HG03457 (cell line): ENCODE results near the gene TPM1.

Experiments used
- ATAC-seq: cut with Tn5 transposase; IDR thresholded peaks from one replicate; pipeline ENCODE4 v1.9.1; 2021; ENCODE audit warnings: moderate number of reproducible peaks; ENCODE audit not compliant: unreplicated experiment

TPM1 gene

DNA sequence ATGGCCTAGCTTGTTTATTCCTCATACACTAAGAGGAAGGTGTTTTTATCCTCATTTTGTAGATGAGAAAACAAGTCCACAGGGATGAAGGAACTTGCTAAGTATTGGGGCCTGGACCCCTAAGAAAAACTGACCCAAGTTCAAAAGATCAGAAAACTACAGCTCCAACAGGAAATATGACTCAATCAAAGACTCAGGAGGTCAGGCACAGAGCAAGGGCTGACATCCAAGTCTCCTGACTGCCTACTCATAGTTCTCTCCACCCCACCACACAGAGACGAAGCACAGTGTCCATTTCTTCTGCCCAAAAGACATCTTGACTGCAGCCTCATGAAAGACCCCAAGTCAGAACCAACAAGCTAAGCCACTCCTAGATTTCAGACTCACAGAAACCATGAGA, 26.9 kb upstream of the TPM1 start:
- ATAC-seq, result no peak

DNA sequence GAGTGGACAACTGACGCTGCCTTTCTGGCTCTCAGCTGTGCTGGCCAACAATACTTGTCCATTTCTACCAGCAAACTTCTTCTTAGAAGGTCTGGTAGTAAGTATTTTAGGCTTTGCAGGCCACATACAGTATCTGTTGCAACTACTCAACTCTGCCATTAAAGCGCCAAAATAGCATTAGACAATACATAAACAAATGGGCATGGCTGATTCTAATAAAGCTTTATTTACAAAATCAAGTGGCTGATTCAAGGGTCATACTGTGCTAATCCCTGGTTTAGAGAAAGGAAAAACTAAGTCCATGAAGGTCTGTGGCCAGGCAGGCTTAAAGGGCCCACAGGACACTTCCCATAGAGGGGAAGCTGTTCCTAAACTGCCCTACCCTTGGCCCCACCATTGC, 26.3 kb upstream of the TPM1 start:
- no peak for ATAC-seq

DNA sequence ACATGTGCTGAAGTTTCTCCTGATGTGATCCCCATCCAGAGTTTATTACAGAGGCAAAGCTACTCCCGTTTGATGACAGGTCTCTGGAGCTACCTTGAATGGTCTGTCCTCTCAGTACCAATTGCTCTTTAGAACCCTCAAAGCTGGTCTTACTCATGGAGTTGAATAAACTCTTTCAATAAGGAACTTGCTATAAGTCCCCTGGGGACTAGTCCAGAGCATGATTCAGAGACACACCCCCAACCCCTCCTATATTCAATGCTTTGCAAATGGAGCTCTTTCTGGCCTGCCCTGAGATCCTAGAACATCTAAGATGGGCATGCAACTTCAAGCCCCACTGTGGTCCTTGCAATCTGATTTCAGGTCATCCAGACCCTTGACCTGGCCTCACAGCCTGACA, 23.9 kb upstream of the TPM1 start:
- ATAC-seq, result no peak

DNA sequence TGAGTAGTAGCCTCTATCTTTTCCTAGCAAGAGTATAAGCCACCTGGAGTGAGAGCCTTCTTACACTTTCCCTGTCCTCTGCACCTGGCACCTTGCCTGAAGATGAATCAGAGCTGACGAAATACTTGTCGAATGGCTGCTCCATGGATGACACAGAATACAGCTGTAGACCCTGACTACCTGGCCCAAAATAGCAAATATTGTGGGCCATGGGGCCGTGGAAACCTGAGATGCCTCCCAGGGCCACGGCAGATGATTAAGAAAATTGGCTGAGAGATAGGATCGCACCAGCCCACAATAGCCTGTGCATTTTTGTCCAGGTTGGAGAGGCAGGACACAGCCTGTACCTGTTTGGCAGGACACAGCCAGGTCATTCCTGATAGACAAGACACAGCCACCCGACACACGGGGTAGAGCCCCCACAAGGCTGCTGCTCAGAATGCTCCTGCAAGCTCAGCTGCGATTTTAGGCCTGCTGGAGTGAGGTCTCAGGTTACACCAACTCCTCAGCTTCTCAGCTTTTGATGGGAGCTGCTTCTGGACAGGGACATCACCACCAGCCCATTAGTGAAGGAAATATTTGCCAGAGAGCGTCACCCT, 22.9 kb upstream of the TPM1 start:
- ATAC-seq, result no peak

DNA sequence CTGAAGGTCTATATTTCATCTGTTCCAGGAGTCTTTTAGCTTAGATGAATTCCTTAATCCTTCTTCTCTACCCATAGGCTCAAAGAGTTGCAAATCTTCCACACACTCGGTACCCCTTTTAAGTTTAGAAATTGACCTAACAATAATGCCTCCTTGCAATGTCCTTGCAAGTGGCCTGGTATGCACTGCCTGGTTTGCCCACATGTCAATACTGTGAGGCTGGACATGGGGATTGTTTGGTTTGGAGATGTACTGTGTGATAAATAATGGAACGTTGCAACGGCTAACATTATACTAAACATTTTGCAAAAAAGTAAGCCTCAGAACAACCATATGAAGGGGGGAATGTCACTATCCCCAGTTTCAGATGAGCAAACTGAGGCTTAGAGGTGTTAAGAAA, 22.4 kb upstream of the TPM1 start:
- ATAC-seq, result no peak

DNA sequence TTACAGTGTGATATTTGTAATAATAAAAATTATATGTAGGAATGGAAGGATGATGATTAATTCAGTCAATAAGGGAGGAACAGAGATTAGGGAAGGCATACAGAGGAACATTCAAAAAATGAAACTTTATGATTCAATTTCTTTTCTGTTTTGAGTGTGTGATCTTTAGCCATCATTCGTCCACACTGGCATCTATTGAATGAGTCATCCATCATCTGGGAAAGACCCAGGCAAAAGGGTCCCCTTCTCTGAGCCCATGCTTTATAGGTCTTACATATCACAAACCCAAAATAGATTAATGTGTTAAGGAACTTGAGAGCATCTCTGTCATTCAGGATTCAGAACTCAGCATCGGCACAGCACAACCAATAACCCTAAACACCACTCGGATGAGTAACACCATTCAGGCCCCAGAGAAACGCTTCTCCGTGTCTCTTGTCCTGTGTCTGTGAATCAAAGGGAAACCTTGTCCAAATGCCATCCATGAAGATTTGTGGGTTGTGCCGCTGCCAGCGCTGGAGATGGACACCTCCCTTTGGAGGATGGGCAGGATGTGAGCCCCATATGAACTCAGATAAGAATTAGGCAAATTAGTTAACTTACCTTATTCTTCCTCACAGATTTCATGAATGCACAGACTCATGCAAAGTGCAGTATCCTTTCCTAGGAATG, 21.7 kb upstream of the TPM1 start:
- no peak for ATAC-seq

DNA sequence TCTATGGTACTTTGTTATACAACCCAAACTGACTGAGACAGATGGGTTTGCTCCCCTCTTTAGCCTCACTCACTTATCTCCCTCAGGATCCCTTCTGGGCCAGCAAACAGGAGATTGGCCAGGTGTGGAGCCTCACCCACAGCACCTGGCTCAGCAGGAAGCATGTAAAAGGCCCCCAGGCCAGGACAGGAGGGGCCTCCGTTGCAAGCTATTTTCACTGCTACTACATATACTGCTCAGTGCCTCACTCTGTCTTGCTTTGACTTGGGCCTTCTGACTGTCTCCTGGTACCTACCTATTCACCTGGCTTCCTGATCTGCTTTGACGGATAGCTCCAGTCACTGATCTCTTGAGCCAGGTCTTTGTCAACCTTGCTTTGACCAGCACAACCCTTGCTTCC, 20.4 kb upstream of the TPM1 start:
- no peak for ATAC-seq

DNA sequence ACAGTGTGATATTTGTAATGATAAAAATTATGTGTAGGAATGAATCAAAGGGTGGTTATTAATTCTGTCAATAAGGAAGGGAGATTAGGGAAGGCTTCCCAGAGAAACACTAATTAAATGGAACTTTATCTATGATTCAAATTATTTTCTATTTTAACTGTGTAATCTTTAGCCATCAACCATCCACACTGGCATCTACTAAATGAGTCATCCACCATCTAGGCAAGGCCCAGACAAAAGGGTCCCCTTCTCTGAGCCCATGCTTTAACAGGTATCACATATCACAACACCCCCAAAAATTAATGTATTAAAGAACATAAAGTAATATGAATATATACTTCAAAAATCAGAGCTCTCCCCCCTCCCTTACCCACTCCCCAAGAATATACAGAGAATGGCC, 19.9 kb upstream of the TPM1 start:
- no peak for ATAC-seq

DNA sequence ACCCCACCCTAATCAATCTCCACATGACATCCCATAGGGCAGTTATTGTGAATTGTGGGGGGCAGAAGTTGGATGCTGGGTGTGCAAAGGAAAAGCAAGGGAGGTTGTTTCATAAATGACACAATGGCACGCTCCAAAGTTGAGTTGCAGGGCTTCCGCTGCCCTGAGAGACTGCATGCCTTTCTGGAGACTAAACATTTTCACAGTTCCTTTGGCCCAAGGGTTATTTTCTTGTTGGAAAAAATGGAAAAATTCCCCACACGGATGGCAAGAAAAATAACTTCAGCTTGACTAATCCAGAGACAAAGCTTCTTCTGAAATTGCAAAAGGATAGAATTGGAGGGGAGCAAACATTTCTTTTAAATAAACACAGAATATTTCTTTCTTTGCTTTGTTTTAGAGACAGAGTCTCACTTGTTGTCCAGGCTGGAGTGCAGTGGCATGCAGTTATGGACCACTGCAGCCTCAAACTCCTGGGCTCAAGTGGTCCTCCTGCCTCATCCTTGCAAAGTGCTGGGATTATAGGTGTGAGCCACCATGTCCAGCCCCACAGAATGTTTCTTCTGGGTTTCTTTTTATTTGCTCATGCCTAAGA, 19.1 kb upstream of the TPM1 start:
- no peak for ATAC-seq

DNA sequence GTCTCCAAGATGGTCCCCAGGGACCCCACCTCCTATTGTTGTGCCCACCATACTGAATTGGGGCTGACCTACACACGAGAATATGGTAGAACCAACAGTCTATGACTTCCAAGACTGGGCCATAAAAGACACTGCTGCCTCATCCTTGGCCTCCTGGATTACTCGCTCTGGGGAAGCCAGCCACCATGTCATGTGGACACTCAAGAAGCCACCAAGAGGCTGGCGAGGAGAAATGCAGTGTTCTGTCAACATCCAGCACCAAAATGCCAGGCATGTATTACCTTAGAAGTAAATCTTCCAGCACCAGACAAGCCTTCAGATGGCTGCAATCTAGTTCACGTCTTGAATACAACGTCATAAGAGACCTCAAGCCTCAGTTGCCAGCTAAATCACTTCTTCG, 17.1 kb upstream of the TPM1 start:
- no peak for ATAC-seq

DNA sequence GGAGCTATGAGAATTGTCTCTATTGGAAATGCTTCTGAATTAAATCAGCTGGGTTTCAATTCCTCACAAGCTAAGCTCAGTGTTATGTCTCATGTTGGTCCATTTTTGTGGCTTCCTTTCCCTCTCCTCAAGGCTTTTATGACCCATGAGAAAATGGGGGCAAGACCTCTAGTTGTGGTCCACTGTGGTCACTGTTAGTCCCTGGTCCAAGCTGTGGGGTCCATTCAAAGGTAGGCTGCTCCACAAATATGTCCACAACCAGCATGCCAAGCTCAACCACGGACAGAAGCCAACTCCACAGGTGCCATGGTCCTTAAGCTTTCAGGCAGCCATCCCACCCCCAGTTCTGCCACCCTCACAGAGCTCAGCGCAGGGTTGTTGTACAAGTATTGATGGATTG, 14.9 kb upstream of the TPM1 start:
- no peak for ATAC-seq

DNA sequence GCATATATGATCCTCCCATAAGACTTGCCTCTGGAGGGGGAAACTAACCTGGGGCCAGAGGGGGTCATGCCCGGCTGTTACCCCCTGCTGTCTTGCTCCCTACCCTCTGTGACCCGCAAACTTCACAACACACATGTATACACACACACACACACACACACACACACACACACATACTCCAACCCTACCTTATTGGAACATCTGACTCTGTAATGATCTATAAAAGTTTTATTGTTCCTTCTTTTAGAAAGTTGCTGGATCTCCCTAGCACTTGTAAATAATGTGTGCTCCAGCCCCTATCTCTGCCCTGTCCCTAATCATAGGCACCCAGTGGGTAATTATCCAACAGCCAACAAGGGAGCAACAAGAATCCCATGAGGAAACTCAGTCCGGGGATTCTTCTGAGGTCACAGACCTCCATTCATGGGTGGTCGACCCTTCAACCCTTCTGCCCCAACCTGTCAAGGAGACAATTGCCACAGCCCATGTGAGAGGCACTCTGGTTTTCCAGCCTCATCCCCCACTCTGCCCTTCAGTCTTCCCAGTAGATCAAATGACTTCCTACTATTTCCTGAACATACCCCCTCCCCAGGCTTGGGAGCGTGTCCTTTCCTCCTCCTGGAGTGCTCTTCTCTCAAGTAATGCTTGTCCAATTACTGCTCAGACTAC, 14.0 kb upstream of the TPM1 start:
- no peak for ATAC-seq

DNA sequence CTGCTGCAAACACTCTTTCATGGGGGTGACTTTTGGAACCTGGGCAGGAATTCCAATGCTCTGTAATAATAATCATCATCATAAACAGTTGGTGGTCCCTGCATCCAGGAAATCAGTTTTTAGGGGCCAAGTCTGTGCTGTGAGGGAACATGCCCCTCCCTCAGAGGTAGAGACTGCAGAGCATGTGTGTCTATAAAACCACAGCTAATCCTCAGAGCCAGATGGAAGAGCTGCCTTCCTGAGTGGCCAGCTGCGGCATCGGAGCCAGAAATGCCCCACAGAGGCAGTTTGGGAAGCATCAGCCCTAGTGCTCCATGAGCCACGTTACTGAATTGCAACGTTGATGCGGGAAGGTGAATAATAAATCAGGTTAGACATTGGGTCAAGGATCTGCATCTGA, 12.9 kb upstream of the TPM1 start:
- ATAC-seq, result no peak

DNA sequence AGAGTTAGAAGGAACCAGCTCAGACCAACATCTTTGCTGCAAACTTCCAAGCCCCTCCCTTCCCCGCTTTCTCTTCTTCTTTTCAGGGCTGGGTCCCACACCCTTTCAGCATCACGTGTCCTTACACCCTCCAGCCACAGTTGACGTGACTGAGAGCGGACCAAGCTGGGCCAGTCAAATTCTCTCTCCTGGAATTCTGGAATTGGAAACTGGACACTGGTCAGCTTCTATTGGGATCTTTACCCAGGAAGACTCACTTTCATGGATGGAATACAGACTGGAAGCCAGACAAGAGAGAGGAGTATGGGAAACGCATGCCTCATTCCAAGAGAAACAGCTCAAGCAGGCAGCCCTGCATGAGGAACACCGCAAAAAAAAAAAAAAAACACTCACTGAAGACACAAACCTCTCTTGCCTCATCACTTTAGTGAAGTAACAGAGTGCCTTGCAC, 12.4 kb upstream of the TPM1 start:
- no peak for ATAC-seq

DNA sequence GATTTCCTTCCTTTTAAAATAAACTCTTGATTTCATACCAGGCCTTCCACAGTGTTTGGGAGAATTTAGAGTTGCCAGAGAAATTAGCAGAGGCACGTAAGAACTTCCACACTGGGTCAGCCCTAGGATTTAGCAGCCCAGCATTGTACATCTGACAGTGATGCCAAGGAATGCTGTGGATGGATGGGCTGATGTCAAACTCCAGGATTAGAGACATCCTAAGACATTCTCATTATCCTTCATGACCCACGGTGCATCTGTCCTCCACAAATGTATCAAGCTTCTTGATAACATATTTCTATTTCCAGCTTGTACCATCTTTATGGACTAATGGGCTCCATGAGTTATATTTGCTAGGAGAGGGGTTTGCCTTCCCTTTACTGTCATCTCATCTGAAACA, 8.0 kb upstream of the TPM1 start:
- ATAC-seq, result no peak

DNA sequence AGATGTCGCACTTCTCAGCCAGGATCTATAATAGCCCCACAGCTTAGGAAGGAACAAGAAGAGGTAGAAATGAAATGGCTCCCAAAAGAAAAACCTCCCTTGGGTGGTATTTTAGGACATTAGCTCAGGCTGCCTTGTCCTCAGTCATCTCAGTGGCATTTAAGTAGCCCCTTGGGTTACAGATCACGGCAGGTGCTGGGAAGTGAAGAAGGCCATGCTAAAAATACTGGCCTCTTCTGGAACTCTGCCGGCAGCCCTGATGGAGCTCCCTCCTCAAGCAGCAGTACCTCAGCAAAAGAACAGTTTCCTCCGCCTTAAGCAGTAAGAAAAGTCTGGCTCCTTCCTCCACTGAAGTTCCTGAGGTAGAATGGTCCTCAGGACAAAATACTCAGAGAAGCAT, 7.3 kb upstream of the TPM1 start:
- ATAC-seq, result no peak

DNA sequence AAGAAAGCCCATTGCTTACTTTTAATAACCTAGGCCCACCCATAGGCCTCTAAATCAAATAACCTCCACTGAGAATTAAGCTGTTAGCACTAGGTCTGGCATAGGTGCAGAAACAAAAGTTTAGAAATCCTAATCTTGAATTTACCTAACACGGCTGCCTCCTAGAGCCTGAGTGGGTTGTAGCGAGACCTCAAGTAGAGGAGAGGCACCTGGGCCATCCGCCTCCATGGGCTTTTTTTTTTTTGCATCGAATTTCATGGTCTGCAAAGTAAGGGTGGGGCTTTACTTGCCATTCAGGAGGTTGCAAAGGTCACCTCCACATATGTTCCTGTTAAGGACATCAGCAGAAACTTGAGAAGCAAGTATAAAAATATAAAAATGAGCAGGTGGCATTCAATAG, 6.6 kb upstream of the TPM1 start:
- ATAC-seq, result no peak

DNA sequence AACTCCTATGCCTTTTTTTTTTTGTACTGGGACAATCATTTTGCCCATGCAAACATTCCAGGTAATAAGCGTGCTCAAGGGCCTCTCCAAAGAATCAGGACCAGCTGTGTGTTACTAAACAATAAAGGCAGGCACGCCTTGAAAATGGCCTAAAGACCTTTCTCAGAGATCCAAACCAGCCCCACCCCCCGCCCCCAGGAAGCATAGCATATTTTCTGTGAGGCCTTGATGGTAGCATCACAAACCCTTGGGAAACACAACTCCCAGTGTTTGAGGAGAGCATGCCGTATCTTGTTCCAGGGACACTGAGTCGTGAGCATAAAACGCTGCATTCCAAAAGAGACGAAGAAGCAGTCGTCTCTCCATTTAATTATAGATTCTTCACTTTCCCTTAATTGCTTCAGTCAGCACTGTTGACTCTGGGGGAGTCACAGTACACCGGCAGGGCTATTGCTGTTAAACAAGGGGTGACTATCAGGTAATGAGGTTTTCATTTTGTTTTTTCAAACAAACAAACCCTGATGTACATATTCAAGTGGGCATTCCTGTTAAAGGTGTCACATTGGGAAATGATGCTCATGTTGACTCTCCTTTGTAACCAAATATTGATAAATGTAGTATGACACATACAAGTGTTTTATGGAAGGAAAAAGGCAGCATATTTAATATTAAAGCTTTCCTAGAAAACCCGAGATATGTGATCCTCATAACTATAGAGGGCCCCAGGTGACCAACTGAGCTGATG, 4.4 kb upstream of the TPM1 start:
- no peak for ATAC-seq

DNA sequence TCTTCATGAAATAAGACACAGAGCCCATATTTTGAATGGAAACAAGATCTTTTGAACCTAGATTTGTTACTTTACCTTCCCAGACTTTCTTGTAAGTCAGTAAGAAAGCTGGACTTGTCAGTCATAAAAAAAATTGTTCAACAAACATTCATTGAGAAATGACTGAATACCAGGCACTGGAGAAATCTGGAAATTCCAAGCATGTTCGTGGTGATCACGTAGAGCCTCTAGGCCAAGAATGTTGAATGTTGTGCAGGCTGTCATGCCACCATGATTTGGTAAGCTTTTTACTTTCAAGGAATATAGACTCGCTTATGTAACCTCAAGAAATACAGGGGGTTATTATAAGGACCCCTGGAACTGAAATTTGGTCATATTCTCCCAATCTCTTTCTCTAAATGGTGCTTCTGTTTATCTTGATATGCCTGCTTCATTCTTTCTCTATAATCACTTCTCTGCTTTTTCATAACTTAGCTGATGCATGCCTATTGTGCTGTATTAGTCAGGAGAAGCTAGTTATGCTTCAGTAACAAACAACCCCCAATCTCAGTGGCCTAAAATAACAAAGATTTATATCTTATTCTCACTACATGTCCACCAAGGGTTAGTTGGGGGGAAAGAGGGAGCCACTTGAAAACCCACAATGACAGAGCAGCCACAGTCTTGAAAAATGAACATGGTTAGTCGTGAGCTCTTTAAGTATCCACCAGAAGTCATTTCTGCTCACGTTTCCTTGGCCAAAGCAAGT, 3.4 kb upstream of the TPM1 start:
- ATAC-seq, result no peak

DNA sequence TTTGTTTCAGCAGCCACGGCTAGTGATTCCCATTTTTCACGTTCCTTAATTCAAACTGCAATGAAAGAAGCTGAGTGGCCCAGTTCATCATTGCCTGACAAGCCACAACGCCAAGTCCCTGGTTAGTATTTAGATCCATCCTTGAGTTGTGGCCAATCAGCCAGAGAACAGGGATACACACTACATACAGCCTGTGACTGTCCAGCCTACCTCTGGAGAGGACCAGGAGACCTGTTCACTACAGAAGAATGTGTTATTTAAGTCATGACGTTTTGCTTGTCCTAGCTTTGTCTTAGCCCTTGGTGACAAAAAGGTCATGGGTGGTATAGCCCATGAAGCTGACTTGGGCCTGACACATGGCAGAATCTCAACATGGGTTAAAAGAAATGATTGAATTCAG, 2.7 kb upstream of the TPM1 start:
- ATAC-seq, result no peak

DNA sequence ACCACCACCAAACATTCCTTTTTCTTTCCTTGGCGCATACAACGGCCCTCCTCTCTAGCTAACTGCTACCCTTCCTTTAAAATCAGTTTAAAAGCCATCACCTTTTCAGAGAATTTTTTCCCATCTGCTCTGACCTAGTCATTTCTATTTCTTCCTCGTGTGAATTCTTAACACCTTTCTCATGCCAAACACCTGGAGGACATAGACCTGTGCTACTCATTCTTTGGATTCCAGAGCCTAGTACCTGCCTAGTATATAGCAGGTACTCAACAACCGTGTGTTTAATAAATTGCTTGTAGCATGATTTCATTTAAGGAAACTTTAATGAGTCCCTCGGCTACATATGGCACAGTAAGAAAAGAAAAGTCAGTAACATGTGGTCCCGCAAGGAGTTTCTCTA, 2.0 kb upstream of the TPM1 start:
- ATAC-seq, result no peak
